Uterus (tissue), 2 donors: ENCODE results near the gene UBE2H.

Experiments
- POLR2A ChIP-seq, 2 donors: fragments of 450-650 bp; IDR thresholded peaks; one replicate each; pipeline ENCODE4 v1.6.1; 2016; ENCODE audit warnings: antibody characterized with exemption in 2 of 2, mild to moderate bottlenecking in 1 of 2, moderate library complexity in 1 of 2
- TF ChIP-seq, protein P1 (sequence below), 4 experiments: fragments of 200-600 bp in 2 of 4; fragments of 450-650 bp in 2 of 4; sonication (generic) in 2 of 4; IDR thresholded peaks; one replicate each; pipeline ENCODE4 v1.5.1; 2016 to 2019; ENCODE audit warnings: antibody characterized with exemption in 4 of 4, mild to moderate bottlenecking in 2 of 4, moderate library complexity in 1 of 4

DNA sequence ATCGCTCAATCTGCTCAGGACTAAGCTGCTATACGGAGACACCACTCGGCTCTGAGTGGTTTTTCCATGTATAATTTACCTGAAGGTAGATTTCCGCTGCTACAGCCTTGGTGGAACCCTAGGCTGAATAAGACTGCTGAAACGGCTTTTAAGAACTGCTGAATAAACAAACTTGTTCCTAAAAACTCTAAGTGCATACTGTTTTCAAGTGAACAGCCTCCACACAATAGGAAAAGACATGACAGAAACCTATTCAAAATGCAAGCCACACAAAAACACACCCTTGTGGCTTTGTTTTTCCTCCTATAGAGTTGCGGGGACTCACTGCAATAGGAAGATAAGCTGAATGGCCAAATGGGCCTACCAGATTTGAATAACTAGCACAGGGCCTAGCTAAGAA is 117.2 kb downstream of the UBE2H start:
- TF ChIP-seq, protein P1, sequence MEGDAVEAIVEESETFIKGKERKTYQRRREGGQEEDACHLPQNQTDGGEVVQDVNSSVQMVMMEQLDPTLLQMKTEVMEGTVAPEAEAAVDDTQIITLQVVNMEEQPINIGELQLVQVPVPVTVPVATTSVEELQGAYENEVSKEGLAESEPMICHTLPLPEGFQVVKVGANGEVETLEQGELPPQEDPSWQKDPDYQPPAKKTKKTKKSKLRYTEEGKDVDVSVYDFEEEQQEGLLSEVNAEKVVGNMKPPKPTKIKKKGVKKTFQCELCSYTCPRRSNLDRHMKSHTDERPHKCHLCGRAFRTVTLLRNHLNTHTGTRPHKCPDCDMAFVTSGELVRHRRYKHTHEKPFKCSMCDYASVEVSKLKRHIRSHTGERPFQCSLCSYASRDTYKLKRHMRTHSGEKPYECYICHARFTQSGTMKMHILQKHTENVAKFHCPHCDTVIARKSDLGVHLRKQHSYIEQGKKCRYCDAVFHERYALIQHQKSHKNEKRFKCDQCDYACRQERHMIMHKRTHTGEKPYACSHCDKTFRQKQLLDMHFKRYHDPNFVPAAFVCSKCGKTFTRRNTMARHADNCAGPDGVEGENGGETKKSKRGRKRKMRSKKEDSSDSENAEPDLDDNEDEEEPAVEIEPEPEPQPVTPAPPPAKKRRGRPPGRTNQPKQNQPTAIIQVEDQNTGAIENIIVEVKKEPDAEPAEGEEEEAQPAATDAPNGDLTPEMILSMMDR (IDR thresholded peaks at IDR 0.05), result no peak
- TF ChIP-seq POLR2A (IDR thresholded peaks at IDR 0.05), result no peak
